ENCODE data around the gene STX1A.
"Not testable (repeated sequence)": the region's sequence is repeated elsewhere in the genome, so short reads cannot be mapped to it uniquely, and the experiment has no call there.

DNA sequence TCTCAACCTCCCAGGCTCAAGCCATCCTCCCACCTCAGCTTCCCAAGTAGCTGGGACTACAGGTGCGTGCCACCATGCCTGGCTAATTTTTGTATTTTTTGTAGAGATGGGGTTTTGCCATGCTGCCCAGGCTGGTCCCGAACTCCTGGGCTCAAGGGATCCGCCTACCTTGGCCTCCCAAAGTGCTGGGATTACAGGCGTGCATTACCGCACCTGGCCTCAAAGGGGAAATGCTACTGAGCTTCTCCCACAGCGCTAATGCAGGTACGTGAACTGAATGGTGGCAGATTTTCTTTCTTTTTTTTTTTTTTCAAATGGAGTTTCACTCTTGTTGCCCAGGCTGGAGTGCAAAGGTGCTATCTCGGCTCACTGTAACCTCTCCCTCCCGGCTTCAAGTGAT is 43.4 kb downstream of the STX1A start:
- TF ChIP-seq, protein P1, sequence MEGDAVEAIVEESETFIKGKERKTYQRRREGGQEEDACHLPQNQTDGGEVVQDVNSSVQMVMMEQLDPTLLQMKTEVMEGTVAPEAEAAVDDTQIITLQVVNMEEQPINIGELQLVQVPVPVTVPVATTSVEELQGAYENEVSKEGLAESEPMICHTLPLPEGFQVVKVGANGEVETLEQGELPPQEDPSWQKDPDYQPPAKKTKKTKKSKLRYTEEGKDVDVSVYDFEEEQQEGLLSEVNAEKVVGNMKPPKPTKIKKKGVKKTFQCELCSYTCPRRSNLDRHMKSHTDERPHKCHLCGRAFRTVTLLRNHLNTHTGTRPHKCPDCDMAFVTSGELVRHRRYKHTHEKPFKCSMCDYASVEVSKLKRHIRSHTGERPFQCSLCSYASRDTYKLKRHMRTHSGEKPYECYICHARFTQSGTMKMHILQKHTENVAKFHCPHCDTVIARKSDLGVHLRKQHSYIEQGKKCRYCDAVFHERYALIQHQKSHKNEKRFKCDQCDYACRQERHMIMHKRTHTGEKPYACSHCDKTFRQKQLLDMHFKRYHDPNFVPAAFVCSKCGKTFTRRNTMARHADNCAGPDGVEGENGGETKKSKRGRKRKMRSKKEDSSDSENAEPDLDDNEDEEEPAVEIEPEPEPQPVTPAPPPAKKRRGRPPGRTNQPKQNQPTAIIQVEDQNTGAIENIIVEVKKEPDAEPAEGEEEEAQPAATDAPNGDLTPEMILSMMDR (IDR thresholded peaks at IDR 0.05), result not testable (repeated sequence)
- TF ChIP-seq POLR2A (IDR thresholded peaks at IDR 0.05), result not testable (repeated sequence)

All from heart left ventricle (tissue), 13 donors.